ENCODE results near the gene ODF4.

- TF ChIP-seq CTCF (IDR thresholded peaks at IDR 0.05): no peak
- TF ChIP-seq POLR2A (IDR thresholded peaks at IDR 0.05): no peak
Measured at GRCh38 chr17:8339540-8339939, at the start of gene ODF4.
